HepG2 (cell line): ENCODE measurements around the gene SIVA1. TPM values are rescaled to one million over a fixed set of nuclear protein-coding genes. Genes with fewer than 3 reads are reported as not detected.

Source experiments
- ATAC-seq: fragments of 200-7000 bp; cut with Tn5 transposase; 3 replicates; pipeline ENCODE4 v1.9.1; 2020; ENCODE audit warnings: mild to moderate bottlenecking, moderate library complexity
- BruUV-seq: library from RNA; stranded (reverse); fragments of 400-500 nt; replicated peaks from 2 replicates; lab custom pipeline; 2021; lab: Mats Ljungman, UMichigan
- CTCF ChIA-PET: fragments of 300-600 bp; formaldehyde crosslinking; extraction: SDS; loops from one replicate; lab custom pipeline; 2021; ENCODE audit warnings: low total read pairs, inconsistent platforms, low intra/inter-chr PET ratio; lab: Yijun Ruan, JAX
- POLR2A ChIA-PET: fragments of 350-600 bp; sonication (Branson Sonifier 250); formaldehyde crosslinking; loops from one replicate; lab custom pipeline; 2020; ENCODE audit warnings: antibody characterized with exemption, inconsistent platforms; lab: Yijun Ruan, JAX
- DNase-seq: peaks from one replicate; pipeline ENCODE4 v3.0.0-alpha.2; 2015; ENCODE audit warnings: low spot score
- FAIRE-seq: peaks from 3 replicates; lab custom pipeline; 2011; peaks lifted over from hg19 to GRCh38; lab: Jason Lieb, UNC
- H2AFZ ChIP-seq: one replicate; pipeline ENCODE4 v1.6.1; 2011; ENCODE audit warnings: low read length, inconsistent platforms
- H3K27ac ChIP-seq: fragments of 300-600 bp; 3 replicates; pipeline ENCODE4 v1.8.0; 2011; ENCODE audit warnings: mixed run types, mild to moderate bottlenecking, mixed read lengths, low read length, inconsistent platforms; ENCODE audit not compliant: insufficient read depth; ENCODE audit errors: extremely low read length
- H3K27me3 ChIP-seq, 2 experiments: fragments of 200-600 bp in 1 of 2; 2 replicates in 1 of 2; 3 replicates in 1 of 2; pipeline versions ENCODE4 v1.6.0 to v1.8.0; 2011; ENCODE audit warnings: low read length in 2 of 2, mild to moderate bottlenecking in 2 of 2, moderate library complexity in 2 of 2, inconsistent platforms in 1 of 2; ENCODE audit not compliant: insufficient read depth in 2 of 2, control insufficient read depth in 1 of 2
- H3K36me3 ChIP-seq, 2 experiments: fragments of 200-600 bp in 1 of 2; replicated peaks in 1 of 2; 2 replicates in 1 of 2; 3 replicates in 1 of 2; pipeline versions ENCODE4 v1.5.1 to v1.8.0; 2011; ENCODE audit warnings: low read length in 2 of 2, inconsistent platforms in 1 of 2; ENCODE audit not compliant: insufficient read depth in 2 of 2, control insufficient read depth in 1 of 2
- H3K4me1 ChIP-seq: 2 replicates; pipeline ENCODE4 v1.5.1; 2012; ENCODE audit warnings: low read length, inconsistent platforms; ENCODE audit not compliant: insufficient read depth
- H3K4me2 ChIP-seq: 2 replicates; pipeline ENCODE4 v1.6.0; 2011; ENCODE audit warnings: low read depth, low read length, inconsistent platforms
- H3K4me3 ChIP-seq, 3 experiments: fragments of 200-600 bp in 1 of 3; sonication (generic), shearing (Covaris generic) in 1 of 3; replicated peaks in 1 of 3; 2 replicates each; pipeline ENCODE4 v1.5.1; 2011 to 2016; ENCODE audit warnings: low read length in 3 of 3, inconsistent platforms in 2 of 3, low read depth in 2 of 3, mild to moderate bottlenecking in 2 of 3, control low read depth in 1 of 3, mixed read lengths in 1 of 3; ENCODE audit not compliant: insufficient read depth in 1 of 3
- H3K79me2 ChIP-seq: one replicate; pipeline ENCODE4 v1.6.1; 2011; ENCODE audit warnings: low read length, inconsistent platforms; ENCODE audit not compliant: insufficient read depth
- H3K9ac ChIP-seq: 2 replicates; pipeline ENCODE4 v1.6.0; 2011; ENCODE audit warnings: mild to moderate bottlenecking, low read depth, low read length, inconsistent platforms; ENCODE audit not compliant: insufficient read depth
- H3K9me3 ChIP-seq: 2 replicates; pipeline ENCODE4 v1.5.1; 2012; ENCODE audit warnings: mild to moderate bottlenecking, low read length
- H4K20me1 ChIP-seq: 2 replicates; pipeline ENCODE4 v1.6.0; 2011; ENCODE audit warnings: inconsistent platforms, mild to moderate bottlenecking, low read length, moderate library complexity; ENCODE audit not compliant: insufficient read depth
- CEBPZ ChIP-seq: IDR thresholded peaks from 2 replicates; pipeline ENCODE4 v1.6.1; 2012; ENCODE audit warnings: low read length, improper control_type of control experiment
- NKX3-1 ChIP-seq: sonication (generic); formaldehyde crosslinking; IDR thresholded peaks from 2 replicates; pipeline ENCODE4 v1.5.0; 2020; ENCODE audit warnings: missing genetic modification reagents
- ZBTB14 ChIP-seq: sonication (generic); formaldehyde crosslinking; IDR thresholded peaks from 2 replicates; pipeline ENCODE4 v1.4.0; 2020; ENCODE audit warnings: missing genetic modification reagents
- ZSCAN29 ChIP-seq: sonication (generic); formaldehyde crosslinking; conservative IDR thresholded peaks from 2 replicates; pipeline ENCODE4 v1.4.0; 2020; ENCODE audit warnings: mild to moderate bottlenecking, missing genetic modification reagents
- WGBS: methylation state at CpG from one replicate; pipeline ENCODE4 v1.1.6; 2017; ENCODE audit warnings: low lambda C conversion rate; 5-methylcytosine and 5-hydroxymethylcytosine counted together
- in situ Hi-C: cut with HindIII; loops from 2 replicates; pipeline ENCODE4 v1.10.0; 2017; ENCODE audit warnings: low pct_unique_long_range_greater_than_20kb; ENCODE audit not compliant: extremely low pct_ligation_motif_present
- intact Hi-C: fragments of 100-400 bp; cut with micrococcal nuclease; formaldehyde crosslinking; loops from one replicate; pipeline ENCODE4 v1.10.0; 2022; ENCODE audit not compliant: unreplicated experiment
- polyA plus RNA-seq, 8 experiments: library from polyadenylated mRNA; depleted of rRNA in 3 of 8; stranded (reverse) in 7 of 8; unstranded in 1 of 8; fragments of >200 nt; fragmentation: Illumina TruSeq in 4 of 8; extraction: Trizol in 4 of 8; gene quantifications; 2 replicates each; pipeline versions ENCODE4 v1.2.1 to v1.2.3, GENCODE V29; 2011 to 2016; ENCODE audit warnings: low read depth in 4 of 8, missing spikeins in 1 of 8, mixed read lengths in 1 of 8; ENCODE audit not compliant: insufficient read depth in 1 of 8
- total RNA-seq, 5 experiments: library from RNA; depleted of rRNA; stranded (reverse); fragments of >200 nt; fragmentation: Illumina TruSeq; extraction: Trizol; gene quantifications; 2 replicates each; pipeline ENCODE4 v1.2.3, GENCODE V29; 2016; ENCODE audit warnings: low read depth in 1 of 5

The SIVA1 gene
- total and polyA plus RNA-seq, 2 of the 13 experiments (the other 11 are each of a cell fraction or from before 2014, with no cell fraction given) = 123 to 186 TPM

DNA sequence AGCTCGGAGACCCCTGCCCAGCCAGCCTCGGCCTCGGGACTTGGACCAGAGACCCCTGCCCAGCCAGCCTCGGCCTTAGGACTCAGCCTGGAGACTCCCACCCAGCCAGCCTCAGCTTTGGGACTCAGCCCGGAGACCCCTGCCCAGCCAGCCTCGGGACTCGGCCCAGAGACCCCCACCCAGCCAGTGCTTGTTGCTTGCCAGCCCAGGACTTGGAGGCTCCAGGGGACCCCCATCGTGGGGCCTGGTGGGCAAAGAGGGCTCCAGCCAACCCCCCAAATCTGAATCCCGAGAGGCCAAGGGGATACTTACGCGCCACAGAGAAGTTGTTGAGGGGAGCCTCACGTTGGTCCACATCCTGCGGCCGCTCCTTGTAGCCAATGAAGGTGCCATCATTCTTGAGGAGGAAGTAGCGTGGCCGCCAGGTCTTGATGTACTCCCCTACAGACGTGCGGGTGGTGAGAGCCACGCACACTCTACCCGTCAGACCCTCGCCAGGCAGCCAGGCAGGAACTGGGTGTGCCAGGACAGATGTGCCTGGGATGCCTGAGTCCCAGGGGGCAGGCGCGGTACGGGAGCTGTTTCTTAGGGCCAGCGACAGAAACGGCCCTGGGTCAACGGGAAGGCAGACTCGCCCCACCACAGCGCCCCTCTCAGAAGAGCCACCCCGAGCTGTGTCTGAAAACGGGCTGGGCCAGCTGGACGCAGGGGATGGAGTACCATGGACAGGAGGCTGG is 27.0 kb downstream of the SIVA1 start:
- 95% methylated on average over 12 of the region's 32 CpGs for WGBS
- no peak for DNase-seq
- H3K4me3 ChIP-seq = no peak overlapping the region

More for the DNA sequence above, 27.0 kb downstream of the SIVA1 start:
- no peak for FAIRE-seq
- no peak overlapping the region for H3K9ac ChIP-seq
- H4K20me1 ChIP-seq = 0 out of 2 replicates have a peak, but pooled peaks cover 3% of the 10 kb centered on the region
- ChIA-PET CTCF (no interaction called here), POLR2A (no interaction called here)
- no TSS peak for BruUV-seq
- H3K4me1 ChIP-seq = no peaks in the 10 kb centered on the region
- no peaks in the 10 kb centered on the region for H3K9me3 ChIP-seq
- no peak overlapping the region for H2AFZ ChIP-seq
- no peak for TF ChIP-seq CEBPZ
- TF ChIP-seq NKX3-1 (CRISPR knock-in tag) = no peak
- no peak for TF ChIP-seq ZBTB14 (CRISPR knock-in tag)
- no peak for TF ChIP-seq ZSCAN29 (CRISPR knock-in tag)
- peaks cover 8 to 20% of the 10 kb centered on the region in 2 experiments; a peak in 4 of 5 replicates for H3K36me3 ChIP-seq
- in situ Hi-C loops = no loop called here
- H3K27me3 ChIP-seq = no peaks in the 10 kb centered on the region
- H3K27ac ChIP-seq = no peak overlapping the region
- intact Hi-C loops = loop anchor here (2.0 kb wide), 1 partner anchor 15 kb away; the partner anchor contains the start of gene AKT1
- no peaks in the 10 kb centered on the region for H3K79me2 ChIP-seq
- no peak for ATAC-seq
- H3K4me2 ChIP-seq = no peak overlapping the region
